HCT116 (cell line): ENCODE data around the gene ADAR.

Experiments used
- CTCF ChIP-seq, 3 experiments: fragments of 200-600 bp in 1 of 3; sonication (generic) in 1 of 3; IDR thresholded peaks in 2 of 3; conservative IDR thresholded peaks in 1 of 3; 2 replicates each; pipeline ENCODE4 v1.5.1; 2012 to 2017; ENCODE audit warnings: low read depth in 2 of 3, low read length in 2 of 3, antibody characterized with exemption in 1 of 3, borderline replicate concordance in 1 of 3, control low read depth in 1 of 3, mild to moderate bottlenecking in 1 of 3, mixed read lengths in 1 of 3, mixed run types in 1 of 3, moderate library complexity in 1 of 3; ENCODE audit not compliant: insufficient read depth in 1 of 3
- POLR2A ChIP-seq: IDR thresholded peaks from 2 replicates; pipeline ENCODE4 v1.7.0; 2011; ENCODE audit warnings: borderline replicate concordance; ENCODE audit not compliant: insufficient read depth, insufficient read length; ENCODE audit errors: extremely low read depth
- RAD21 ChIP-seq: IDR thresholded peaks from 2 replicates; pipeline ENCODE4 v1.6.1; 2012; ENCODE audit warnings: low read depth, mild to moderate bottlenecking

- TF ChIP-seq RAD21: no peak
- no peak for TF ChIP-seq POLR2A
- no peak for TF ChIP-seq CTCF (IDR thresholded peaks at IDR 0.05 in 2 of 3, conservative IDR thresholded peaks at IDR 0.05 in 1 of 3; ENCODE audit: borderline replicate concordance in 1 of 3, insufficient read depth in 1 of 3, low read depth in 2 of 3, low read length in 2 of 3)
Observed at GRCh38 chr1:154594811-154595210, 13.2 kb downstream of the ADAR start.
